22Rv1 (cell line): Measurements from ENCODE around the gene HLA-E.

Experiments used
- CTCF ChIP-seq: fragments of 450-650 bp; IDR thresholded peaks from 2 replicates; pipeline ENCODE4 v1.5.1; 2017; ENCODE audit warnings: mild to moderate bottlenecking
- ZFX ChIP-seq: fragments of 450-650 bp; IDR thresholded peaks from 2 replicates; pipeline ENCODE4 v1.6.1; 2017; ENCODE audit warnings: antibody characterized with exemption, borderline replicate concordance

GRCh38 chr6:30459145-30459544 lies 30.2 kb upstream of the HLA-E start:
- TF ChIP-seq CTCF (no peak), ZFX (no peak)
